Measurements from ENCODE around the gene NTRK3.

The NTRK3 gene

DNA sequence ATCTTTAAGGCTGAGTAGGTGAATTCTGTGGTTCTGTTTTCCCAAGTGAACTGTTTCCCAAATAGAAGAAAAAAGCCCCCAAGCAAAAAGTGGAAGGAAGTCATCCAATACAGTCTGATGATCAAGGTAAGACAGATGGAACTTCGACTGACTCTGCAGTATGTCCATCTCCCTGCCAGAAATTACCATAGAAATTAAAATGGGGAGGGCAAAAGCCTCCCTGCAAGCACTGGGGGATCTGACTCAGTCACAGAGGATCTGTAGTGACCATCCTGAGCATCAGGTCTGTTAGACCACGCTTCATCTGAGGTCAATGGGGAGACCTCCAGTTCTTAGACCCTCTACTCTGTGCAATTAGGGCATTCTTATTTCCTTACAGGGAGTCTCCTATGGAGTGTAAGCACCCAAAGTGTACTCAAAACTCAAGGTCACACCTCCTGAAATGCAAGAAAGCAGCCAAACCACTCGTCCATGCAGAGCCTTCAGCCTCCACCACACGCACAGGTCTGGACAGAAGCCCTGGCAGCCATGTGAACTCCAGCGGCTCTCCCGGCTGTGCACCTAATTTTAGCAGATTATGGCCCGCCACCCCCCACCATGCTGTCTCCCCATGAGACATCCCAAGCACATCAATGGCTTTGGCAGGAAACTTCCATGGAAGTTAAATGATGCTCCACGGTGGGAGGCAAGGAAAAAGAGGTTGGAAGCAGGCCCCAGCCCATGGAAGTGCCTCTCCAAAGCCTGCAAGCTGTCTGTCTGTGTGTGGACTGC, 348.7 kb downstream of the NTRK3 start:
- Mint-ChIP-seq H3K4me1 (no peaks in the 10 kb centered on the region), H3K9me3 (peaks cover 0 to 7% of the 10 kb centered on the region in 2 donors)
- ATAC-seq, result no peak

GRCh38 chr15:87906444-87906843, 350.1 kb downstream of the NTRK3 start:
- Mint-ChIP-seq H3K4me1 (no peaks in the 10 kb centered on the region), H3K27me3 (peaks cover 33% of the 10 kb centered on the region), H3K4me3 (no peak overlapping the region), H3K9me3 (peaks cover 0 to 7% of the 10 kb centered on the region in 2 donors), H3K27ac (no peak overlapping the region)
- no peak for DNase-seq
- ATAC-seq, result no peak

More for the DNA sequence above, 348.7 kb downstream of the NTRK3 start:
- no peak overlapping the region for H3K4me3 Mint-ChIP-seq
- DNase-seq, result no peak
- H3K27me3 Mint-ChIP-seq, result peaks cover 33% of the 10 kb centered on the region
- no peak overlapping the region for H3K27ac Mint-ChIP-seq

DNA sequence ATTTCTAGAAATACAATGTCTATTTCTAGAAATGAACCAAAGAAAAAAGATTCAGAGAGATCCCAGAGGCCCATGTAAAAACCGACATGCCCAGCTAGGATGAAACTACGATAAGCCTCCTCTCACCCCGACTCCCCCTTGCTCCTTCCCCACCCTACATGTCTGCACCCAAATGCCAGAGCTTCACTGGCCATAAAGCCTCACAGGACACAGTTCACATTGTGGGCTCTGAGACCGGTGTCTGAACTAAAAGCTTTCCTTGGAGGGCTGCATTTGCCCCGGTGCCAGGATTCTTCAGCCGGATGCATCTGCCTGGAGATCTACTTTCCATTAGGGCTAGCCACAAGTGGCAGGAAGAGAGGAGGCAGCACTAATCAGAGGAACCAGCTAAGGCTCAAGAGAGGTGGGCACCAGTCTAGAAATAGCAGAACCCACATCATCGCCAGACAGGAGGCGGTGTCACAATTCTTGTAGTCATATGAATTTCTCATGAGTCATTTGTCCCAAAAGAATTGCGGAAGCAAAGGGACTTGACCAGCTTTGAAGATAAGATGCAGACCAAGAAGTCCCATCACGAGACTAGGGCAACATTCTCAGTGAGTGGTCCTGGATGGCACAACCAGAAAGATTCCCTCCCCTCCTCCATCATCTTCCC, 353.6 kb downstream of the NTRK3 start:
- ATAC-seq (no peak), DNase-seq (no peak)
- Mint-ChIP-seq H3K4me1 (no peaks in the 10 kb centered on the region), H3K27ac (peak overlapping the region in 1 of 2 donors; percentile 44), H3K27me3 (peaks cover 15% of the 10 kb centered on the region), H3K4me3 (no peak overlapping the region), H3K9me3 (no peaks in the 10 kb centered on the region)

GRCh38 chr15:87901926-87902690, 354.4 kb downstream of the NTRK3 start:
- Mint-ChIP-seq H3K27ac (no peak overlapping the region), H3K4me3 (no peak overlapping the region), H3K4me1 (no peaks in the 10 kb centered on the region), H3K27me3 (peaks cover 8% of the 10 kb centered on the region), H3K9me3 (no peaks in the 10 kb centered on the region)
- DNase-seq (no peak), ATAC-seq (no peak)

- H3K9me3 Mint-ChIP-seq, result no peaks in the 10 kb centered on the region
- no peak for ATAC-seq
- no peak overlapping the region for H3K4me3 Mint-ChIP-seq
- peaks cover 8% of the 10 kb centered on the region for H3K27me3 Mint-ChIP-seq
- no peaks in the 10 kb centered on the region for H3K4me1 Mint-ChIP-seq
- H3K27ac Mint-ChIP-seq, result no peak overlapping the region
- no peak for DNase-seq
Measured at GRCh38 chr15:87901008-87901407, 355.5 kb downstream of the NTRK3 start.

GRCh38 chr15:87896936-87897335, 359.6 kb downstream of the NTRK3 start:
- DNase-seq (no peak), ATAC-seq (no peak)
- no peak overlapping the region for H3K27ac Mint-ChIP-seq
- H3K4me3 Mint-ChIP-seq, result no peak overlapping the region
- H3K4me1 Mint-ChIP-seq, result no peaks in the 10 kb centered on the region
- peaks cover 9% of the 10 kb centered on the region for H3K27me3 Mint-ChIP-seq
- H3K9me3 Mint-ChIP-seq, result no peaks in the 10 kb centered on the region

GRCh38 chr15:87887177-87887576, 369.4 kb downstream of the NTRK3 start:
- ATAC-seq, result no peak
- Mint-ChIP-seq H3K27me3 (peaks cover 7% of the 10 kb centered on the region), H3K4me1 (no peaks in the 10 kb centered on the region), H3K27ac (no peak overlapping the region), H3K9me3 (no peaks in the 10 kb centered on the region), H3K4me3 (no peak overlapping the region)
- no peak for DNase-seq

- H3K27ac Mint-ChIP-seq, result no peak overlapping the region
- no peaks in the 10 kb centered on the region for H3K9me3 Mint-ChIP-seq
- no peaks in the 10 kb centered on the region for H3K4me1 Mint-ChIP-seq
- ATAC-seq, result no peak
- no peak for DNase-seq
- no peaks in the 10 kb centered on the region for H3K27me3 Mint-ChIP-seq
- no peak overlapping the region for H3K4me3 Mint-ChIP-seq
Measured at GRCh38 chr15:87881026-87881425, 375.5 kb downstream of the NTRK3 start.

DNA sequence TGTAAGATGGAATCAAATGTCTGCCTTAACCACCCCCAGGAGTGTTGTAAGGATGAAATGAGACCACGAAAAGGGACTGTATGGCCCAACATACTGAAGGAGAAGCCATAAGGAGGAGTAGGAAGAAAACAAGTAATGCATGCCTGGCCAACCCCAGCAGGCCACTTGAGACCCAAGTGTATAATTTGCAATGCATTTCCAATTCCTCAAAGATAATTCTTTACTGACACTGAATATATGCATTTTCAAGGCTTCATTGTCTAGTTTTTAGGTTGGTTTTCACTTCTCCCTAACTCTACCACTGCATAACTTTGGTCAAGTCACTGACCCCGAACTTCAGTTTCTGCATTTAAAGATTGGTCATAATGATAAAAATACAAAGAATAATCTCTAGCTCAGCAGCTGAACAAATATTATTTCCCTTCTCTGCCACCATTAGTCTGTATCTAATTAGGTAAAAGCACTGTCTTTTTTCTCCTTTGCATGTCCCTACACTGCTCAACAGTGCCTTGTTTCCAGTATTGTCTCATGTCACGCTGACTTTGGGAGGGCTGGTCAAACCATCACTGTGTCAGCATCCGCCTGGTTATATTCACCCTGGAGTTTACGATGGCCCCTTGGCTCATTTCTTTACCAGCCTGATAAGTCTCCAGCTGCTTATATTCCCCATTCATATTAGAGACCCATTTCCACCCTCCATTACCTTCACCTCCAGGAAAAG, 378.6 kb downstream of the NTRK3 start:
- no peak overlapping the region for H3K27ac Mint-ChIP-seq
- no peak overlapping the region for H3K4me3 Mint-ChIP-seq
- H3K27me3 Mint-ChIP-seq, result no peaks in the 10 kb centered on the region
- H3K9me3 Mint-ChIP-seq, result no peaks in the 10 kb centered on the region
- DNase-seq (no peak), ATAC-seq (no peak)
- no peaks in the 10 kb centered on the region for H3K4me1 Mint-ChIP-seq

GRCh38 chr15:87877114-87877810, 379.3 kb downstream of the NTRK3 start:
- ATAC-seq (no peak), DNase-seq (no peak)
- Mint-ChIP-seq H3K27ac (no peak overlapping the region), H3K4me3 (no peak overlapping the region), H3K4me1 (no peaks in the 10 kb centered on the region), H3K9me3 (no peaks in the 10 kb centered on the region), H3K27me3 (no peaks in the 10 kb centered on the region)

GRCh38 chr15:87874896-87875711, 381.4 kb downstream of the NTRK3 start:
- Mint-ChIP-seq H3K4me3 (no peak overlapping the region), H3K9me3 (no peaks in the 10 kb centered on the region), H3K27me3 (no peaks in the 10 kb centered on the region), H3K27ac (no peak overlapping the region), H3K4me1 (no peaks in the 10 kb centered on the region)
- DNase-seq (no peak), ATAC-seq (no peak)

DNA sequence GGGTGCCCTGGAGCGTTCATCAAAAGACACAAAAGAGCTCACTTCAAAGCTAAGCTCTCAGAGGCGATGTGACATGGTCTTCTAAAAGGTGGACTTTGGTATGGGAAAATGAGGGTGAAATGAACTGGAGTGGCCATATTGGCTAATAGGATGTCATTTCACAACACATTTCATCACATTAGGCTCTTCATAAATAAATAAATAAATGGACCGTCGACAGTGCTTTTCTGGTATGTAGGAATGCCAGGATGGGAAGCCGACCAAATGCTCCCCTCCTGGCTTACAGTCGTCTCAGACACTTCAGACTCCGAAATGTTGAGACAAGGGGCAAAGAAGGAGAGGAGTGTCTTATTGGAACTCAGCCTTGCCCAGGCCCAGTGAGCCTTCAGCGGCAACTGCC, 383.0 kb downstream of the NTRK3 start:
- no peak overlapping the region for H3K27ac Mint-ChIP-seq
- DNase-seq, result no peak
- no peaks in the 10 kb centered on the region for H3K9me3 Mint-ChIP-seq

GRCh38 chr15:87871731-87872320, 384.7 kb downstream of the NTRK3 start:
- DNase-seq, result no peak
- no peaks in the 10 kb centered on the region for H3K9me3 Mint-ChIP-seq
- no peaks in the 10 kb centered on the region for H3K4me1 Mint-ChIP-seq
- H3K27me3 Mint-ChIP-seq, result no peaks in the 10 kb centered on the region
- no peak overlapping the region for H3K27ac Mint-ChIP-seq
- no peak for ATAC-seq
- H3K4me3 Mint-ChIP-seq, result no peak overlapping the region

More for the DNA sequence above, 383.0 kb downstream of the NTRK3 start:
- Mint-ChIP-seq H3K4me3 (no peak overlapping the region), H3K27me3 (no peaks in the 10 kb centered on the region), H3K4me1 (no peaks in the 10 kb centered on the region)
- ATAC-seq, result no peak

- Mint-ChIP-seq H3K4me3 (no peak overlapping the region), H3K27me3 (no peaks in the 10 kb centered on the region), H3K27ac (no peak overlapping the region), H3K4me1 (no peaks in the 10 kb centered on the region), H3K9me3 (no peaks in the 10 kb centered on the region)
- ATAC-seq (no peak), DNase-seq (no peak)
Measured at GRCh38 chr15:87871258-87871681, 385.3 kb downstream of the NTRK3 start.

Measured in stimulated activated naive CD8-positive, alpha-beta T cell treated with anti-CD3 and anti-CD28 coated beads, Interleukin-15, amount 100 ng/mL, for 72 hours (primary cell).